Gastrocnemius medialis (tissue), 4 donors: ENCODE results near the gene MAPK8IP1. TPM values are rescaled to one million over a fixed set of nuclear protein-coding genes. Genes with fewer than 3 reads are reported as not detected.
A peak's percentile ranks its signal among the peaks of the same experiment; 100 is the strongest.

Experiments used
- ATAC-seq, 2 donors: fragments of 150-250 bp; one replicate each; pipeline ENCODE4 v1.9.1; 2016
- DNase-seq, 2 donors: peaks; one replicate each; pipeline ENCODE4 v3.0.0-alpha.2; 2019
- H3K27ac ChIP-seq, 4 donors: fragments of 200-600 bp; sonication (generic); 1 replicate in 1 of 4; 2 replicates in 3 of 4; pipeline ENCODE4 v1.5.1; 2016 to 2018; ENCODE audit warnings: mild to moderate bottlenecking in 2 of 4, moderate library complexity in 1 of 4
- H3K27me3 ChIP-seq, 3 donors: fragments of 200-600 bp; sonication (generic) in 2 of 3; 1 replicate in 1 of 3; 2 replicates in 2 of 3; pipeline versions ENCODE4 v1.5.1 to v1.6.0; 2016 to 2019; ENCODE audit warnings: mild to moderate bottlenecking in 1 of 3, moderate library complexity in 1 of 3
- H3K36me3 ChIP-seq, 2 donors: fragments of 200-600 bp; sonication (generic) in 1 of 2; one replicate each; pipeline ENCODE4 v1.5.1; 2017 to 2018
- H3K4me1 ChIP-seq, 2 donors: fragments of 200-600 bp; sonication (generic) in 1 of 2; one replicate each; pipeline ENCODE4 v1.5.1; 2016 to 2017; ENCODE audit warnings: mild to moderate bottlenecking in 2 of 2
- H3K4me3 ChIP-seq, 4 donors: fragments of 200-600 bp; sonication (generic) in 3 of 4; 1 replicate in 1 of 4; 2 replicates in 3 of 4; pipeline ENCODE4 v1.5.1; 2016 to 2019; ENCODE audit warnings: mild to moderate bottlenecking in 2 of 4
- H3K9me3 ChIP-seq, 3 donors: fragments of 200-600 bp; sonication (generic) in 2 of 3; 1 replicate in 1 of 3; 2 replicates in 2 of 3; pipeline ENCODE4 v1.5.1; 2016 to 2019
- CTCF ChIP-seq, 5 experiments: fragments of 450-650 bp in 3 of 5; fragments of 200-600 bp in 2 of 5; sonication (generic) in 2 of 5; IDR thresholded peaks in 4 of 5; conservative IDR thresholded peaks in 1 of 5; 1 replicate in 4 of 5; 2 replicates in 1 of 5; pipeline ENCODE4 v1.5.1; 2016 to 2019; ENCODE audit warnings: antibody characterized with exemption in 5 of 5, mild to moderate bottlenecking in 3 of 5, moderate library complexity in 3 of 5
- POLR2A ChIP-seq, 2 donors: fragments of 450-650 bp; IDR thresholded peaks; one replicate each; pipeline ENCODE4 v1.6.1; 2017; ENCODE audit warnings: antibody characterized with exemption in 2 of 2, mild to moderate bottlenecking in 2 of 2, moderate library complexity in 2 of 2
- in situ Hi-C, 4 donors: fragments of 200-750 bp; cut with MboI; loops; one replicate each; pipeline versions ENCODE4 v1.15.0 to v1.8.0; 2017; ENCODE audit warnings: low sequenced_read_pairs in 4 of 4
- intact Hi-C: fragments of 100-400 bp; cut with DNase I; formaldehyde crosslinking; loops from one replicate; pipeline ENCODE4 v1.15.1; 2023; ENCODE audit warnings: low total_unique reads
- total RNA-seq, 4 donors: library from RNA; depleted of rRNA; stranded (reverse); fragments of >200 nt; gene quantifications; one replicate each; pipeline versions ENCODE4 v1.1.0 to v1.2.3, GENCODE V29; 2016

MAPK8IP1 gene
- total RNA-seq, 4 donors from 2014 or later: 1.4 to 4.0 (median 1.9) TPM

GRCh38 chr11:45935349-45936064 is 50.1 kb downstream of the MAPK8IP1 start:
- H3K27me3 ChIP-seq: no peaks in the 10 kb centered on the region
- in situ Hi-C loops: no loop called here
- no peak for DNase-seq
- no peak for ATAC-seq
- H3K27ac ChIP-seq: no peak overlapping the region
- H3K36me3 ChIP-seq: peaks cover 0 to 42% of the 10 kb centered on the region in 2 donors
- H3K9me3 ChIP-seq: no peaks in the 10 kb centered on the region
- TF ChIP-seq CTCF (IDR thresholded peaks at IDR 0.05 in 4 of 5, conservative IDR thresholded peaks at IDR 0.05 in 1 of 5) (no peak), POLR2A (IDR thresholded peaks at IDR 0.05) (no peak)
- intact Hi-C loops: no loop called here
- peaks cover 0 to 8% of the 10 kb centered on the region in 2 donors for H3K4me1 ChIP-seq
- no peak overlapping the region for H3K4me3 ChIP-seq

GRCh38 chr11:45936511-45937054 is 51.1 kb downstream of the MAPK8IP1 start:
- in situ Hi-C loops: no loop called here
- Histone ChIP-seq H3K4me1 (peaks cover 0 to 7% of the 10 kb centered on the region in 2 donors), H3K9me3 (no peaks in the 10 kb centered on the region), H3K36me3 (peaks cover 0 to 44% of the 10 kb centered on the region in 2 donors), H3K27me3 (no peaks in the 10 kb centered on the region), H3K4me3 (no peak overlapping the region), H3K27ac (peak overlapping the region in 1 of 4 donors; percentile 42)
- TF ChIP-seq CTCF (IDR thresholded peaks at IDR 0.05 in 4 of 5, conservative IDR thresholded peaks at IDR 0.05 in 1 of 5) (no peak), POLR2A (IDR thresholded peaks at IDR 0.05) (no peak)
- ATAC-seq: peak; percentile 40 to 56
- intact Hi-C loops: no loop called here
- no peak for DNase-seq

- intact Hi-C loops: no loop called here
Measured at GRCh38 chr11:45937916-45938315, 52.5 kb downstream of the MAPK8IP1 start.

GRCh38 chr11:45939836-45940235 is 54.4 kb downstream of the MAPK8IP1 start:
- no peaks in the 10 kb centered on the region for H3K27me3 ChIP-seq
- TF ChIP-seq CTCF (IDR thresholded peaks at IDR 0.05 in 4 of 5, conservative IDR thresholded peaks at IDR 0.05 in 1 of 5): no peak
- TF ChIP-seq POLR2A (IDR thresholded peaks at IDR 0.05): no peak
- H3K4me3 ChIP-seq: no peak overlapping the region
- H3K9me3 ChIP-seq: no peaks in the 10 kb centered on the region
- peaks cover 0 to 7% of the 10 kb centered on the region in 2 donors for H3K4me1 ChIP-seq
- H3K36me3 ChIP-seq: peaks cover 0 to 30% of the 10 kb centered on the region in 2 donors
- ATAC-seq: no peak
- H3K27ac ChIP-seq: no peak overlapping the region
- DNase-seq: no peak
- in situ Hi-C loops (no loop called here), intact Hi-C loops (no loop called here)

More at GRCh38 chr11:45937916-45938315, 52.5 kb downstream of the MAPK8IP1 start:
- H3K4me3 ChIP-seq: no peak overlapping the region
- DNase-seq (no peak), ATAC-seq (no peak)
- H3K9me3 ChIP-seq: no peaks in the 10 kb centered on the region
- peaks cover 0 to 47% of the 10 kb centered on the region in 2 donors for H3K36me3 ChIP-seq
- in situ Hi-C loops: no loop called here
- H3K27ac ChIP-seq: no peak overlapping the region
- peaks cover 0 to 7% of the 10 kb centered on the region in 2 donors for H3K4me1 ChIP-seq
- TF ChIP-seq POLR2A (IDR thresholded peaks at IDR 0.05): no peak
- TF ChIP-seq CTCF (IDR thresholded peaks at IDR 0.05 in 4 of 5, conservative IDR thresholded peaks at IDR 0.05 in 1 of 5): no peak
- no peaks in the 10 kb centered on the region for H3K27me3 ChIP-seq
